HG03103 (cell line): ENCODE measurements around the gene FAM184B.
"Not testable (repeated sequence)": the region's sequence is repeated elsewhere in the genome, so short reads cannot be mapped to it uniquely, and the experiment has no call there.

Experiments used
- ATAC-seq: cut with Tn5 transposase; IDR thresholded peaks from one replicate; pipeline ENCODE4 v1.9.1; 2021; ENCODE audit warnings: low read depth; ENCODE audit not compliant: unreplicated experiment

Gene FAM184B

DNA sequence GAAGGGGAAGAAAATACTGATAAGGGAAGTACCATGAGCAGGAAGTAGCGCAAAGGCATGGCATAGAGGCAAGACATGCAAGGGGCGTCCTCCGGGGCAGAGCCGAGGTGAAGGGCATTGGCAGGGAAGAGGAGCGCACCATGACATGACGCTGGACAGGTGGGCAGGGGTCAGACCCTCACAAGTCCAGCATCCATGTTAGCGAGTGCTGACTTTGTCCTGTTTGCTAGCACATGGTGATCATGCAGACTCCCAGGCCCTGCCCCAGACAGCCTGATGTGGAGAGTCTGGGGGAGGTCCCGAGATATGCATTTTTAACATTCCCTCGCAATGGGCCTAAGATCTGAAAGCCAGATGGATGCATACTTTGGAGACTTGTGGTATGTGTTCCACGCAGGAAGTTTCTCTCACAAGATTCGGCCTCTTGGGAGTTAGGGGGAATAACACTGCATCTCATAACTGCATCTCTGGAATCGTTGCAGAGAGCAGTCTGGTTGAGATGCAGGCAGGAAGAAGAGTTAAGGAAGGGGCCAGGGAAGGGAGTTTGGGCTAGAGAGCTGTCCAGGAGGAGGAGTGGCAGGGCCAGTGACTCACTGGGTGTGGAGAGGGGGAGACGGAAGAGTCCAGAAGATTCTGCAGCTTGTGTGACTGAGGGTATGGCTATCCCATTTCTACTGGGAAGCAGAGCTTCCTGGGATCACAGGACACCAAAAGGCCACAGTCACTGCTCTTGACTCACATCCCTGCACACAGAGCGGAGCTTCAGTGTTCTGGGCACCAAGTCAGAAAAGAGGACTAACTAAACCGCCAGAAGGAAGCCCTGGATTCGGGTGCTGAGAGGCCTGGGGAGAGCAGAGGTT is 59.7 kb downstream of the FAM184B start:
- no peak for ATAC-seq

DNA sequence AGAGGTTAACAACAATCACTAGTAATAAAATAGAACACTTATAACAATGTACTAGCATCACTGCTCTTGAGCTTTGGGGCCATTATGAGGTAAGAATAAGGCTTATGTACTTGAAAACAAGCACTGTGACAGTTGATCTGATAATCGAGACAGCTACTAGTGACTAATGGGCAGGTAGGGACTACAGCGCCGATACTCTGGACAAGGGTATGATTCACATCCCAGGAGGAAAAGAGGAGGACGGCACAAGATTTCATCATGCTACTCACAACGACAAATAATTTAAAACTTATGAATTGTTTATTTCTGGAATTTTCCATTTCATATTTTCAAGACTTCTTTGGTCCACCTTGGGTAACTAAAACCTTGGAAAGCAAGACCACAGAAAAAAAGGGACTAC is 62.3 kb downstream of the FAM184B start:
- no peak for ATAC-seq

DNA sequence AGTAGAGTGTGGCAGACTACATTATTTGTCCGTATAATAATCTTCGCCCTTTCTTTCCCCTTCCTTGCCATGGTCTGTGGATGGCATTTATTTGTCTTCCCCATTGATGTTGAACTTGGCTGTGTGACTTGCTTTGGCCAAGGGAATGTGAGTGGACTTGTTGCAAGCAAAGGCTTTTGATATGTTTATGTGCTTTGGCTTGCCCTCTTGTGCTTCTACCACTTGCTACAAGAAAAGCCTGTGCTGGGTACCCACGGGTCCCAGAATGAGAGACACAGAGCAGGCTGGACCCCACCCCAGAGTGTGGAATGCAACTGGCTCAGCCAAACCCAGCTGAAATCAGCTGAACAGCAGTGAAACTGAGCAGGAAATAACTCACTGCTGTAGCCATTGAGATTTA is 63.0 kb downstream of the FAM184B start:
- ATAC-seq: no peak

DNA sequence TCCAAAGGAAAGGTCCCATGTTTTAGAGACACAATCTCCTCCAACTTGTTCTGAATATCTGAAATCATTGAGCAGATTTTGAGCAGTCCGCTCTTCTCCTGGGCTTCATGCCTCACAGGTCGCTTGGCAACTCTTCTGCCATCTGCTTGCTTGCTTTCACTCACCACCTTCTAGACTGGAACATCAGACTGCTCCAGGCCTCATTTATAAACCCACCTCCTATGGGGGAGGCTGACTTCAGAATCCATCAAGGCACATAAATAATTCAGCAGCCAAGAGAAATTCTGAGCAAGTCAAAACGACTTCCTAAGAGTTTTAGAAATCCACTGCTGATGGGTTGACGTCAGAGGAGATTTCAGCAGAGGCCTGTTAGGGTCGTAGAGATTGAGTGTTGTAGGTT is 64.1 kb downstream of the FAM184B start:
- no peak for ATAC-seq

DNA sequence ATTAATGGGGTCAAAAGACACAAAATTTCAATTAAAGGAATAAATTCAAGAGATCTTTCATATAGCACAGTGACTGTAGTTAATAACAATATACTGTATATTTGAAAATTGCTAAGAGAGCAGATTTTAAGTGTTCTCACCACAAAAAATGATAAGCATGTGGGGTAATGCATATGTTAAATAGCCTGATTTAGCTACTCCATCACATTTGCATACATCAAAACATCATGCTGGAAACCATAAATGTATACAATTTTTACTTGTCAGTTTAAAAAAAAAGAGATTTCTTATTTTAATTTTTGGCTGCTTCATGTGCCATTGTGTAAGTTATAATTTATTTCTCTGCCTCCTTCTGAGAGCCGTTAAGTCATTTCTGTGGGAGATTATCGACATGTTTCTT is 65.9 kb downstream of the FAM184B start:
- no peak for ATAC-seq

DNA sequence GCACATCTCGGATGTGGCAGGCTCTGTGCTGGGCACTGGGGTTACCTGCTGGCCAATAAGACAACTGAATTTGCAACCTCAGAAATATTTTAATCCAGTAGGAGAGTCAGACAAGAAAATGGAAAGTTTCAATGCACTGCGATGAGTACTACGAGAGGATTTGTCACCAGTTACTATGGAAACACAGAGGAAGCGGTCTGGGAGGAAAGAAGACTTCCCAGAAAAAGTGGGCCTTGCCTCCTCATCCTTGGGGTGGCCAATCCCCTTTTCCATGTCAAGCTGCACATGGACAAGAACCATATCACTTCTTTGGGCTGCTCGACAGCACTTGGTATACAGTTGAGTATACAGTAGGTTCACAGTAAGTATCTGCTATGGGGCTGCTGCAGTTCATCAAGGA is 67.6 kb downstream of the FAM184B start:
- no peak for ATAC-seq

DNA sequence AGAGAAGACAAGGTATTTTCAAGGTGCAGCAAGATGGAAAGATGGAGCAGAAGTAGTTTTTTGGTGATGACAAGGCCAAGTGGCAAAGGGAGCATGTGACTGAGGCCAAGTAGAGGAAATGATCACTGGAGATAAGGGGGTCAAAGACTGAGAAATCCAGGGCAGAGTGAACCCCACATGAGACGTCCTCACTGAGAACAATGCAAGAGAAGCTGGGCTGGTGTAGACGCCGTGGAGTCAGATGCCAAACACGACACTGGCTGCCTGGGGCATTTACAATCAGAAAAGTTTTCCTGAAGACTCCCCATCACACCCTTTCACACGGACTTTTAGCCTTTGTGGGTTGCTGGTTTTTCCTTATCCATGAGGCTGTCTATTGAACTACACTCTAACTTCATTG is 69.3 kb downstream of the FAM184B start:
- ATAC-seq: no peak

DNA sequence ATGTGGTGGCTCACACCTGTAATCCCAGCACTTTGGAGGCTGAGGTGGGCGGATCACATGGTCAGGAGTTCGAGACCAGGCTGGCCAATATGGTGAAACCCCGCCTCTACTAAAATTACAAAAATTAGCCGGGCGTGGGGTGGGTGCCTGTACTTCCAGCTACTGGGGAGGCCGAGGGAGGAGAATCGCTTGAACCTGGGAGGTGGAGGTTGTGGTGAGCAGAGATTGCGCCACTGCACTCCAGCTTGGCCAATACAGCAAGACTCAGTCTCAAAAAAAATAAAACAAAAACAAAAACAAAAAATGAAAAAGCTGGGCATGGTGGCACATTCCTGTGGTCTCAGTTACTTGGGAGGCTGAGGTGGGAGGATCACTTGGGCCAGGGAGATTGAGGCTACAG is 70.2 kb downstream of the FAM184B start:
- not testable (repeated sequence) for ATAC-seq

DNA sequence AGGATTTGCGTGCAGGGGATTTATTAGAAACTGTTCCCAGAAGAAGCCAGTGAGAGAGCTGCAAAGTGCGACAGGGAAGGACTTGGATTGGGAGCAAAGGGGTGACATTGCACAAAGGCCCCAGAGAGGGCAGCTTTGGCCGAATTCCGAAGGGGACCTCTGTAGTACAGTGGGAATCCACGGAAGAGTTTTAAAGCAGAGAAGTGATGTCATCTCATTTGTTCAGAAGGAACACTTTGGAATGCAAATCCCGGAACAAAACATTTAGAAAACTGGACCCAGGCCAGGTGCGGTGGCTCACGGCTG is 71.7 kb downstream of the FAM184B start:
- no peak for ATAC-seq

DNA sequence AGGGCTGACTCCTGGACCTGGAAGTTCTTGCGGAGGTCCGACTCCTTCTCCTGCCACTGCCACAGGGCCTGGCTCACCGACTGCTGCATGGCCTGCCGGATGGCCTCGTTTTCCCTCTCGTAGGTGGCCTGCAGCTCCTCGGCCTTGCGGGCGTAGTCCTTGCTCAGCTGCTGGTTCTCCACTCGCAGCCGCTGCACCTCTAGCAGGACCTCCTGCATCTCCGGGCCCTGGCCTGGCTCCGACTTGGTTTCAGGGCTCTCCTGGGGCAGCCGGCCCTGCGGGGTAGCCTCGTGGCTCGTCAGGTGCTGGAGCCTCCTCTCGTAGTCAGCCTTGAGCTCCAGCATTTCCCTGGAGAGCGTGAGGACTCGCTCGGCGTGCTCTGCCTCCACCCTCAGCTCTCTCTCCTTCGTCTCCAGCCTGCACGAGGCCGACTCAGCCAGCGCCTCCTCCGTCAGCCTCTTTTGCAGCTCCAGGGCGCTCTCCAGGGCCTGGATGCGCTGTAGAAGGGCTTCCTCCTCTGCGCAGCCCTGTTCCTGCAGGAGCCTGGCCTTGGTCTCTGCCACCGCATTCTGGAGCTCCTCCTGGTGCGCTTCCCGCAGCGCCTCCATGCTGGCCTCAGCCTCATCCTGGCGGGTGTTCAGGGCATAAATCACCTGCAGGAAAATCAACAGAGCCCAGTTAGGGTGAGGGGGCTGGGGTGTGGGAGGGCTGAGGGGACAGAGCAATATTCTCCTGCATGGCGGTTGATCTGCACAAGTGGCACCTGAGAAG is 72.2 kb downstream of the FAM184B start:
- ATAC-seq: no peak

DNA sequence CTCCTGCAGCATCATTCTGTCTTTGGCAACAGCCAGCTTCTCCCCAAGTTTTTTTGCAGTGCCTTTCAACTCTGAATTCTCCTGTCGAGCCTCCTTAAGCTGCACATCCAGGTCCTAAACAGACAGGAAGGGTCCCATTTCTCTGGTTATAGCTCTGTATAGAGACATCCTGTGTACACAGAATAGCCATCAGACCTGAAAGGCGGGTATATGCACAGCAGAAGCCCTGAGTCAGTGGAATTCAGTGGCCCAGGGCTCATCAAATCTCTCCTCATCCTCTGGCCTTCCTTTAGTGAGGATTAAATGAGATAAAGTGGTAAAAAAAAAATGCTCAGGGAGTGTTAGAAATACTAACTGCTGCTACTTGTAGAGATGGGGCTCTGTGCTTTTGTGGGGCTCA is 73.8 kb downstream of the FAM184B start:
- ATAC-seq: no peak

DNA sequence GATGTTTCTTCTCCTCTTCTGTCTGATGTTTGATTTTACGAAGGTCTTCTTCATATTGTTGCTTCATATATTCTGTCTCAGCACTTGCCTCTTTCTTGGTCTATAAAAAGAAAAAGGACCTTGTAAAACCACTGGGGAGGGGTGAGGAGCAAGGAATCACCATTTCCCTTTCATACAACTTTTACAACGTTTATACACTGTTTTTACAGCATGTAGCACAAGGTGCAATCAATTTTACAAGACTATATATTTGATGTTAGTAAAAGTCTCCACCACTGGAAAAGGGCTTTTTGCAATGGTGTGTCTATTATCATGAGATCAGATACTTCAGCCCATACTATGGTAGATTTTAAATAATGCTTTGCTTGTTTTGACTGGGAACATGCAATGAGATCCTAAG is 76.3 kb downstream of the FAM184B start:
- ATAC-seq: no peak

DNA sequence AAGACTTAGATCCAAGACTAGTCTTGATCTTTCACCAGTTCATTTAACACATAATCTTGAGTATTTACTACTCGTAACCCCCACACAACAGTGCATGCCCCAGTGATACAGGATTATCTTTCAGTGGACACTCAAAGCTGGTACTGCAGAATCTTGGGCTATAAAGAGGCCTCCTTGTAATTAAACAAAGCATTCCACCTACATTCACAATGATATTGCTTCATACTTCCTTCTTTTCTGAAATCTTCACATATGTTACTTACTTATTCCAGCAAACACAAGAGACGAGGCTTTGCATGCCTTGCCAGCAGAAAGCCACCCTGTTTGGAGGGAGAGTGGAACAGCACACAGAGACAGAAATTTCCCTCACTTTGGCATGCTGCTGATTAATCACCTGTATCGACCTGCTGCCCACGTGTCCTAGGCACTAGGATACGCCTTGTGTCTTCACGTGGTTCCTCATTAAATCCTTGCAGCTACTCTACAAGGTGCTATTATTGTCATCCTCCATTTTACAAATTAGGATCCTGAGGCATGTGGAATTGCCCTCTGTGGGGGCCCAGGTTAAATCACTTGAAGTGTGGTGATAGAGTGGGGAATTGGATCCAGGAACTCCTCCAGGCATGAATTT is 77.3 kb downstream of the FAM184B start:
- no peak for ATAC-seq

DNA sequence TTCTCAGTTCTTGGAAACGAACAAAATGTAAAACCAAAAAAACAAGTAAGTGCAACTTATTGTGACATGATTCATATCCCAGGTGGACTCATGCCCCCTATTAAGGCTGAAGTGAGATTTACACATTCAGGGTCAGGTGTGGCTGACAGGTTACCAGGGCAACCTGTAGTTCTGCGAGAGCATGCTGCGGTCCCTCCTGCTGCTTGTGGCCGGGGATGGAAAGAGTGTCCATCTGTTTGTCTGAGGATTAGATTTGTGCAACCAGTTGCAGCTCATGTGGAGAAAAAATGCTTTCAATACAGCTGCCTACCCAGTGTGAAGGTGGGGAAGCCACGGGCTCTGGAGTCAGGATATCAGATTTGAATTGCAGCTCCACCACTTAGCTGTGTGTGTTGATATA is 78.8 kb downstream of the FAM184B start:
- no peak for ATAC-seq

DNA sequence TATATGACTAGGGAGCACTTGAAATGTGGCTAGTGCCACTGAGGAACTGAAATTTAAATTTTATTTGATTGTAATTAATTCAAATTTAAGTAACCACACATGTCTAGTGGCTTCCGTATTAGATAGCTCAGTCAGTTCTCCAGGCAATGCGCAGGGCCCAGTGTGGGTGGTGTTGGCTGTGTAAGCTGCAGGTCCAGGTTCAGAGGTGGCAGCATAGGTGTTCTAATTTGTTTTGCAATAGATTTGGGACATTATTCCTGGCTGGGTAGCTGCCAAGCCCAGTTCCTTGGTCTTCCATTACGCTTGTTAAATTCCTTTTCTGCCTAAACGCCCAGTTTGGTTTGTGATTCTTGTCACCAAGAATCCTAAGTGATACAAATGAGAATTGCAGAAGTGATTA is 79.5 kb downstream of the FAM184B start:
- ATAC-seq: no peak

DNA sequence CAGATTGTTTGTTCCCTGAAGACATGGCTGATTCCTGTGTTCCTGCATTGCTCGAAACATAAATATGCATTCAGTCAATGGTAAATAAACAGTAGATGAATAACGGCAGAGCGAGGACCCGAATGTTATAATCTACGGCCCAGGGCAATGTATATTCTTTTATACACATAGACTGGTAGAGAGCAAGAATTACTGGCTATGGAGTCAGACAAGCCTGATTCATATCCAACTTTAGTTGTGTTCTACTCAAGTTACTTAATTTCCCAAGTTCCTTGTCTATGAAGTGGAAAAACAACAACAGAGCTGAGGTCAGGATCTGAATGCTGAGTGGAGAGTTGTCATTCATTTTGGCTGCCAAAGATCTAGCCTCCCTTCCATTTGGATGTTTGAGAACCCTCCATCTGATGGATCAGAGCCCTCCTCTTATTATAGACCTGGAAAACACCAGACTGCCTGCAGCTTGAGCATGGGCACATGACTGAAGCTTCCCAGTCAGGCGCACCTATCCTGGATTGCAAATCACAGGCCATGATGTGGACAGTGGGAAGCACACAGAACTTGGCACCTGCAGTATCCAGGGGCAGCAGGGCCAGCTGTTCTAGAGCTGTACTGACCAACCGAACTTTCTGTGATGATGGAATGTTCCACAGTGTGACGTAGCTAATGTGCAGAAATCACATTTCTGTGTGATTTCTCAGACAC is 80.1 kb downstream of the FAM184B start:
- ATAC-seq: no peak

DNA sequence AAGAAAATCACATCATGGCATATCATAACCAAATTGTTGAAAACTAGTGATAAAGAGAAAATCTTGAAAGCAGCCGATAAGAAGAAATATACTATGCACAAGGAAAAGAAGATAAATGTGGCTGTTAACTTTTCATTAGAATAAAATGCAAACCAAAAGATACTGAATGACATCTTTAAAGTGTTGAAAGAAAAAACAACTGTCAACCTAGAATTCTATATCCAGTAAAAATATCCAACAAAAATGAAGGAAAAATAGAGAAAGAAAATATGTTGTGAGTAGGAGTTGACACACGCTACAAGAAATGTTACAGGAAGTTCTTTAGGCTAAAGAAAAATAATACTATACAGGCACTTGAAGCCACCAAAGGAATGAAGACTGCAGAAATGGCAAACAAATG is 82.0 kb downstream of the FAM184B start:
- ATAC-seq: no peak

DNA sequence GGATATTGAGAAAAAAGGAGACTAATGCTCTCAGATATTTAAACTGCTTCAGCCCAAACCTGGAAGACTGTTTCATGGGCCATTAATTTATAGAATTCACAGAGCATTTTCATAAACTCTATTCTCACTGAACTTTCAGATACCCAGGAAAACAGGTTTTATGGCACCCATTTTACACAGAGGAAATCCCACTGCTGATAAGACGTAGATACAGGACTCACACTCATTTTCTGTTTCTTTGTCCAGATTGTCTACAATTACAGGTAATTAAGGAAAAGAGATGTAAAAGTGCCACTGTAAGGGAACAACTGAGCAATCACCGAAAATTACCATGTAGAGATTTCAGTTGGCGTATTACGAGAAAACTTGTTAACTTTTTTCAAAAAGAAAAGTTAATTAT is 83.3 kb downstream of the FAM184B start:
- ATAC-seq: no peak

DNA sequence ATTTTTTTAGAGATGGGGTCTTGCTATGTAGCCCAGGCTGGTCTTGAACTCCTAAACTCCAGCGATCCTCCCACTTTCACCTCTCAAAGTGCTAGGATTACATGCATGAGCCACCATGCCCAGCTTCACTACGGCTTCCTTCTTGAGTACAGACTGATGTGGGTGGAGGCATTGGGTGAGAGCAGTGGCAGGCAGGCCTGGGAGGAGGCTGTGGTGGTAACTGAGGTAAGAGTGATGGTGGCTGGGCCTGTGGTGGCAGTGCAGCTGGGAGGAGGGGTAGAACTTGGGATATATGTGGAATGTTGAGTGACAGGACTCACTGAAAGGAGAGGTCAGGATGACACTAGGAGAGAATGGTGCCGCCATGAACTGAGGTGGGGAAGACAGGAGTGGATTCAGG is 86.1 kb downstream of the FAM184B start:
- ATAC-seq: no peak

DNA sequence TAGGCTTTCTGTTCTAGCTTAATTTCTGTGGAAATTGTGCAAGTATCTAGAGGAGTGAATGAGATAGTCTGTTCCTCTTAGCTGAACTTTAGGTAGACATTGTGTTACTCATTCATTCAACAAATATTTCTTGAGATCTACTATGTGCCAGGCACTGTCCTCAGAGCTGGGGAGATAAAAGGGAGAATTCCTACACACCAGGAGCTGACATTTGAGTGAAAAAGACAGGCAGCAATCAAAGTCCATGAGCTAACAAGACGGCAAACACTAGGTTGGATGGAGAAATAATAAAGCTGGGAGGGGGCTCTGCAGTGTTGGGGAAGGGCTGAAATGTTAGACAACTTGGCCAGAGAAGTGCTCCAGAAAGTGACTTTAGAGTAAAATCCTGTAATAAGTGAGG is 86.9 kb downstream of the FAM184B start:
- no peak for ATAC-seq

DNA sequence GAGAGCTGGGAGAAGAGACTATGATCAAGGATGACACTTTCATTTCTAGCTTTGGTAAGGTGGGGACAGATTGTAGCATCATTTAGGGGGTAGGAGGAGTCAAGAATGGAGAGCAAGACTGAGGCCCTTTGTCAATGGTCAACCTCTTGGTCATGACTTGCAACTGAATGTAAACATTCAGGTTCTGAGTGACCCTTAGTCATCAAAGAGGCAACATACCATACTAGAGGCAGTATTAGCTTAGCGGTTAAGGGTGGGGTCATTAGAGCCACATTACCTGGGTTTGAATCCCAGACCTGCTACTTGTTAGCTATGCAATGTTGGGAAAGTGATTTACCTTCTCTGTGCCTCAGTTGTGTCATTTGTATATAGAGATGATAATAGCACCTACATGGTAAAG is 90.5 kb downstream of the FAM184B start:
- no peak for ATAC-seq
